IMR-90 (cell line): Measurements from ENCODE around the gene PRAMEF9.
"Not testable (repeated sequence)": the region's sequence is repeated elsewhere in the genome, so short reads cannot be mapped to it uniquely, and the experiment has no call there.

Source experiments
- BHLHE40 ChIP-seq: fragments of 150-350 bp; IDR thresholded peaks from 2 replicates; pipeline ENCODE4 v1.6.1; 2016; ENCODE audit warnings: mild to moderate bottlenecking, low read depth, low read length
- CEBPB ChIP-seq: IDR thresholded peaks from 2 replicates; pipeline ENCODE4 v1.6.1; 2012; ENCODE audit warnings: low read depth, low read length, improper control_type of control experiment
- CTCF ChIP-seq: conservative IDR thresholded peaks from 2 replicates; pipeline ENCODE4 v1.5.1; 2012; ENCODE audit warnings: mild to moderate bottlenecking, low read depth, low read length, improper control_type of control experiment
- FOS ChIP-seq: fragments of 150-350 bp; IDR thresholded peaks from 2 replicates; pipeline ENCODE4 v1.6.1; 2016; ENCODE audit warnings: low read depth, low read length
- MAFK ChIP-seq: IDR thresholded peaks from 2 replicates; pipeline ENCODE4 v1.6.1; 2012; ENCODE audit warnings: low read depth, low read length, improper control_type of control experiment
- POLR2A ChIP-seq: IDR thresholded peaks from 2 replicates; pipeline ENCODE4 v1.6.1; 2012; ENCODE audit warnings: mild to moderate bottlenecking, low read depth, low read length
- RCOR1 ChIP-seq: IDR thresholded peaks from 2 replicates; pipeline ENCODE4 v1.6.1; 2012; ENCODE audit warnings: mild to moderate bottlenecking, low read length, improper control_type of control experiment; ENCODE audit not compliant: insufficient replicate concordance
- RFX5 ChIP-seq: IDR thresholded peaks from 2 replicates; pipeline ENCODE4 v1.8.0; 2012; ENCODE audit warnings: low read depth, mild to moderate bottlenecking, low read length, moderate library complexity
- SMC3 ChIP-seq: fragments of 150-350 bp; IDR thresholded peaks from 2 replicates; pipeline ENCODE4 v1.6.1; 2016; ENCODE audit warnings: low read depth, mild to moderate bottlenecking, antibody characterized with exemption, low read length, moderate library complexity
- USF2 ChIP-seq: fragments of 150-350 bp; IDR thresholded peaks from 2 replicates; pipeline ENCODE4 v1.6.1; 2017; ENCODE audit warnings: mild to moderate bottlenecking, antibody characterized with exemption, low read length, low read depth

DNA sequence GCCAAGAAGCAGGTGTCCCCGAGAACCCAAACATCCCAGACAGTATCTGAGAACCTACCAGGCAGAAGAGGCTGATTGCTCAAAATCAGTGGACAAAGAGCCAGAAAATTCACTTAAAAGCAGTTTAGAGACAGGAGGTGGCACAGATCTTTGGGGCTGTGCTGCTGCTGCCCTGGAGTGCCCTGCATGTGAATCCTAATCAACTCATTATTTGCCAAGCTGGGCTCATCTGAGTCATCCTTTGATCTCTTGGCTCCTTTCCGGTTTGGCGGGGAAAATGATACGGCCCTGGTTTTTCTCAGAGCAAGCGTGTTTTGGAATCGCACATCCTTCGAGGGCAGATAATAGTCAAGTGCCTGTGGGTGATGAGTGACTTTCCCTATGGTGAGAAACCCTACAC lies 45.0 kb downstream of the PRAMEF9 start:
- not testable (repeated sequence) for TF ChIP-seq CTCF, POLR2A, FOS, USF2, MAFK, BHLHE40, RFX5, CEBPB, RCOR1, SMC3
